ENCODE data around the gene TEX50.
"Not testable (repeated sequence)": the region's sequence is repeated elsewhere in the genome, so short reads cannot be mapped to it uniquely, and the experiment has no call there.

The TEX50 gene, protein sequence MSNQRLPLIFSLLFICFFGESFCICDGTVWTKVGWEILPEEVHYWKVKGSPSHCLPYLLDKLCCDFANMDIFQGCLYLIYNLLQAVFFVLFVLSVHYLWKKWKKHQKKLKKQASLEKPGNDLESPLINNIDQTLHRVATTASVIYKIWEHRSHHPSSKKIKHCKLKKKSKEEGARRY

GRCh38 chr1:173635116-173635515 is at the start of gene TEX50:
Gene TEX50, plus strand, starts transcription at chr1:173635338. Its CDS starts 184 bp downstream, at chr1:173635522.
- no peak for FAIRE-seq
- DNase-seq (ENCODE audit: insufficient read length, low spot score) = no peak

DNA sequence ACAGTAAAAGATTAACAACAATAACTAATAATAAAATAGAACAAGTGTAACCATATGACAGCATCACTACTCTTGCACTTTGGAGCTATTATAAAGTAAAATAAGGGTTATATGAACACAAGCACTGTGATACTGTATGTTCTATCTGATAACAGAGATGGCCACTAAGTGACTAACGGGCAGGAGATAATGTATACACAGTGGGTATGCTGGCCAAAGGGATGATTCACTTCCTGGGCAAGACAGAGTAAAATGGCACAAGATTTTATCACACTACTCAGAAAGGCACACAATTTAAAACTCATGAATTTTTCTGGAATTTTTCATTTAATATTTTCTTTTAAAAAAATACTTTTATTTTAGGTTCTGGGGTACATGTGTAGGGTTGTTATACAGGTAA is 44.6 kb upstream of the TEX50 start:
- DNase-seq (ENCODE audit: insufficient read length, low spot score) = no peak
- no peak for FAIRE-seq

GRCh38 chr1:173591138-173591537 is 44.0 kb upstream of the TEX50 start:
- DNase-seq (ENCODE audit: insufficient read length, low spot score); FAIRE-seq: not testable (repeated sequence)

DNA sequence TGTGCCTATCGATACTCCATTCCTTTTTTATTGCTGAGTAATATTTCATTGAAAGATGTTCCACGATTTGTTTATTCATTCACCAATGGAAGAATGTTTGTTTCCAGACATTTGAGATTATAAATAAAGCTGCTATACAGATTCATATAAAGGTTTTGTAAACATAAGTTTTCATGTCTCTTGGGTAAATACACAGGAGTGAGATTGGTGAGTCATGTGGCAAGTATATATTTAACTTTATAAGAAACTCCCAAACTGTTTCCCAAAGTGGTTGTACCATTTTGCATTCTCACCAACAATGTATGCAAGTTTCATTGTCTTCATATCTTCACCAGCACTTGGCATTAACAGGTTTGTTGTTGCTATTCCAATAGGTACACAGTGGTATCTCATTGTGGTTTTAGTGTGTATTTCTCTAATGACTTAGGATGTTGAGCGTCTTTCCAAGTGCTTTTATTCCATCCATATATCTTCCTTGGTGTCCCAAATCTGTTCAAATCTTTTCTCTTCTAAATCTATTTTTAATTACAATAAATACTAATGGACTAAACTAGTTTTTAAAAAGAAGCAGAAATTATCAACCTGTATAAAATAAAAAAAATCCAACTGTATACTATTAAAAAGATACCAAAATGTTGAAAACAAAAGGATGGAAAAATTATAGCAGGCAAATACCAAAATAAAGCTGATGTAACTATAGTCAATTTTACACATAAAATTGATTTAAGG is 38.9 kb upstream of the TEX50 start:
- DNase-seq (ENCODE audit: insufficient read length, low spot score) (no peak), FAIRE-seq (no peak)

DNA sequence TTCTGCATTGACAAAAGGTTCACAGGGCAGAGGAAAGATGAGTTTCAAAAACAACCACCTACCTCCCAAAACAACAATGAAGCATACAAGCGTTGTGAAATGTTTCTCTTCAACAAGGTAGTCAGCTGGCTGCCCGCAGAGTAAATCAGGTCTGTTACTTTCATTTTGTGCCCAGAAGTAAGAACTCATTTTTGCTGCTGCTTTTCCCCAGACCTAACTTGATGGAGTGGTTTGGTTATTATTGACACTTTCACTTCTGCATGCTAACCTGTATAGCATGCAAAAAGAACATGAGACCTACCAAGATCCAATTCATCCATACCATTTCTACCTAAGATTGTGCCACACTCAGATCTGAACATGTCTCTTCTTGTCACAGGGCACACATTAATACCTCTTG is 33.5 kb upstream of the TEX50 start:
- FAIRE-seq (peak; percentile 83), DNase-seq (ENCODE audit: insufficient read length, low spot score) (no peak)

DNA sequence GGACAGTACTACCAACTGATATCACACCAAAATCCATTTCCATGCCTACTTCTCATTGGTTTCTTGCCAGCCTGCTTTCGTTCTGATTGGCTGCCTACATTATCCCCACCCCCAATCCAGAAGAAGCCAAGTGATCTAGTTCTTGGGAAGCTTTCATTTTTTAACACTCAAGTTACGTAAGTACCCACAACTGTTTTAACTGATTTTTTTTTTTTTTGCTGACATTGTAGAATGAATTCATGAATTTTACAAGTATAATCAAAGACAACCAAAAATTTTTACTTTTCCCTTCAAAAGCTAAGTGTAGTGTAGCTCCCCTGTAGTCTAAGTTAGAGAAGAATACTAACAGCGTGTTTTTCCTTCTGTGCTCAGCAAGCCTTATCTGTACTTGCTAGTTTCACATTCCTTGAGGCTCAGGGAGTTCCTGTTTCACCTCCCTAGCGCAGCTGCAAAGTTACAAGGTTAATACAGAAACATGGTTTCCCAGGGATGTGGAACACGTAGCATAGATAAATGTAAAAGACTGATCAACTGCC is 32.0 kb upstream of the TEX50 start, which contains the start of gene SLC9C2:
Gene SLC9C2 (minus strand): TSS at position 17 of the 536 bp plus-strand sequence. CDS start 1,296 bp downstream, outside the sequence.
- DNase-seq (ENCODE audit: insufficient read length, low spot score) (no peak), FAIRE-seq (no peak)

GRCh38 chr1:173608503-173609216 is 26.5 kb upstream of the TEX50 start:
- no peak for FAIRE-seq
- no peak for DNase-seq (ENCODE audit: insufficient read length, low spot score)

GRCh38 chr1:173613086-173613485 is 22.1 kb upstream of the TEX50 start:
- not testable (repeated sequence) for FAIRE-seq; DNase-seq (ENCODE audit: insufficient read length, low spot score)

- DNase-seq (ENCODE audit: insufficient read length, low spot score) = no peak
- no peak for FAIRE-seq
These were observed 18.3 kb upstream of the TEX50 start for GRCh38 chr1:173616859-173617258.

GRCh38 chr1:173627269-173627668 is 7.9 kb upstream of the TEX50 start:
- FAIRE-seq (no peak), DNase-seq (ENCODE audit: insufficient read length, low spot score) (no peak)

- FAIRE-seq (no peak), DNase-seq (ENCODE audit: insufficient read length, low spot score) (no peak)
These were observed 6.2 kb upstream of the TEX50 start for GRCh38 chr1:173628888-173629287.

GRCh38 chr1:173637236-173638042 is 2.3 kb downstream of the TEX50 start:
- not testable (repeated sequence) for DNase-seq (ENCODE audit: insufficient read length, low spot score); FAIRE-seq

- no peak for DNase-seq (ENCODE audit: insufficient read length, low spot score)
- no peak for FAIRE-seq
These were observed 3.2 kb downstream of the TEX50 start for GRCh38 chr1:173638043-173639021.

GRCh38 chr1:173639102-173639501 is 4.0 kb downstream of the TEX50 start:
- FAIRE-seq = no peak

GRCh38 chr1:173642450-173643139 is 7.5 kb downstream of the TEX50 start:
- not testable (repeated sequence) for FAIRE-seq; DNase-seq (ENCODE audit: insufficient read length, low spot score)

More at GRCh38 chr1:173639102-173639501, 4.0 kb downstream of the TEX50 start:
- no peak for DNase-seq (ENCODE audit: insufficient read length, low spot score)

GRCh38 chr1:173646656-173647055 is 11.5 kb downstream of the TEX50 start:
- DNase-seq (ENCODE audit: insufficient read length, low spot score) (no peak), FAIRE-seq (no peak)

DNA sequence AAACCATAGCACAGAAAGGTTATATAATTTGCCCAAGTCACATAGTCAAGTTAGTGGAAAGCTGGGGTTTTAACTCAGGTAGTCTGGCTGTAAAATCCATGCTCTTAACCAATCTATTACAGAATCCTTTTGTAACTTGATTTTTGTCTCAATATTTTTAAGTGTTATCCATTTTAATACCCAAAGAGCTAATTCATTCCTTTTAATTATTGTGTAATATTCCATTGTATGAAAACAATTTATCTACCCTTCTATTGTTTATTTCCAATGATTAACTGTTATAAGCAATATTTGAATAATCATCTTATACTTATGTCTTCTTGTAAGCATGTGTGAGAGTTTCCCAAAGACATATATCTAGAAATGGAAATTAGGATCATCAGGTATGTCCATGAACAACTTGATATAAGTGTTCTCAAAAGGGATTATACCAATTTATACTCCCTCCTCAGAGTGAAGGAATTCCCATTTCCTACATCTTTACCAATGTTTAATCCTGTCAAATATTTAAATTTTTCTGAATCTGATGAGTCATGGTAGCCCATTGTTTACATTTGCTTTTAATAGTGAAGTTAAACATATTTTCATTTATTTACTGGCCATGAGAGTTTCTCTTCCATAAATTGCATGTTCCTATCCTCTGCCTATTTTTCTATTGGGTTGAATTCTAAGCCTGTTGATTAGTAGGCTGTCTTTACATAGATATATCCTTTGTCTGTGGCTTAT is 13.9 kb downstream of the TEX50 start:
- DNase-seq (ENCODE audit: insufficient read length, low spot score) = no peak
- FAIRE-seq = no peak

DNA sequence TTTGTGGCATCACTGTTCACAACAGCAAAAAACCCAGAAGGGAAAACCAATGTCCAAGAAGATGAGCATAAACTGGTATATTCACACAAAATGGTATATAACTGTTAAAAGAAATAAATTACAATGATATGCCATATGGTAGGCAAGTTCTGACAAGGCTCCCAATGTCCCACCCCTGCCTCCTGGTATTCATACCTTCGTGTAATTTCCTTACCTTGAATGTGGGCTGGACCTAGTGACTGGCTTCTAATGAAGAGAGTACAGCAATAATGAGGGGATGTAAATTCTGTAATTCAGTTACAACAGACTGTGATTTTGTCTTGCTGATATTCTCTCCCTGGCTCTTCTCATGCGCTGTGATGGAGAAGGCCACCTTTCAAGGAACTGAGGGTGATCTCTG is 25.2 kb downstream of the TEX50 start:
- DNase-seq (ENCODE audit: insufficient read length, low spot score) (no peak), FAIRE-seq (no peak)

Data from GM19239 (cell line).